ENCODE results near the gene NLRC4.

- TF ChIP-seq, protein P1, sequence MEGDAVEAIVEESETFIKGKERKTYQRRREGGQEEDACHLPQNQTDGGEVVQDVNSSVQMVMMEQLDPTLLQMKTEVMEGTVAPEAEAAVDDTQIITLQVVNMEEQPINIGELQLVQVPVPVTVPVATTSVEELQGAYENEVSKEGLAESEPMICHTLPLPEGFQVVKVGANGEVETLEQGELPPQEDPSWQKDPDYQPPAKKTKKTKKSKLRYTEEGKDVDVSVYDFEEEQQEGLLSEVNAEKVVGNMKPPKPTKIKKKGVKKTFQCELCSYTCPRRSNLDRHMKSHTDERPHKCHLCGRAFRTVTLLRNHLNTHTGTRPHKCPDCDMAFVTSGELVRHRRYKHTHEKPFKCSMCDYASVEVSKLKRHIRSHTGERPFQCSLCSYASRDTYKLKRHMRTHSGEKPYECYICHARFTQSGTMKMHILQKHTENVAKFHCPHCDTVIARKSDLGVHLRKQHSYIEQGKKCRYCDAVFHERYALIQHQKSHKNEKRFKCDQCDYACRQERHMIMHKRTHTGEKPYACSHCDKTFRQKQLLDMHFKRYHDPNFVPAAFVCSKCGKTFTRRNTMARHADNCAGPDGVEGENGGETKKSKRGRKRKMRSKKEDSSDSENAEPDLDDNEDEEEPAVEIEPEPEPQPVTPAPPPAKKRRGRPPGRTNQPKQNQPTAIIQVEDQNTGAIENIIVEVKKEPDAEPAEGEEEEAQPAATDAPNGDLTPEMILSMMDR (IDR thresholded peaks at IDR 0.05), result no peak
- TF ChIP-seq POLR2A (IDR thresholded peaks at IDR 0.05) (no peak), EP300 (IDR thresholded peaks at IDR 0.05) (no peak), POLR2AphosphoS5 (IDR thresholded peaks at IDR 0.05) (no peak)
Observed at GRCh38 chr2:32189011-32189410, 75.7 kb downstream of the NLRC4 start.
